ENCODE measurements around the gene DCAF17.
A peak's percentile ranks its signal among the peaks of the same experiment; 100 is the strongest.

The DCAF17 gene

GRCh38 chr2:171434013-171434989 is at the start of gene DCAF17:
Gene DCAF17, plus strand, starts transcription at chr2:171434226. Its CDS starts 352 bp downstream, at chr2:171434578.
- DNase-seq (ENCODE audit: extremely low read depth in 1 of 2, low read depth in 1 of 2) = peak; percentile 92 to 93

- DNase-seq (ENCODE audit: extremely low read depth in 1 of 2, low read depth in 1 of 2) = no peak
These were observed 47.4 kb upstream of the DCAF17 start for GRCh38 chr2:171386627-171387026.

GRCh38 chr2:171387052-171387451 is 47.0 kb upstream of the DCAF17 start:
- DNase-seq (ENCODE audit: extremely low read depth in 1 of 2, low read depth in 1 of 2) = no peak

- DNase-seq (ENCODE audit: extremely low read depth in 1 of 2, low read depth in 1 of 2) = no peak
These were observed 44.7 kb upstream of the DCAF17 start for GRCh38 chr2:171389325-171389724.

- no peak for DNase-seq (ENCODE audit: extremely low read depth in 1 of 2, low read depth in 1 of 2)
These were observed 44.2 kb upstream of the DCAF17 start for GRCh38 chr2:171389780-171390179.

- DNase-seq (ENCODE audit: extremely low read depth in 1 of 2, low read depth in 1 of 2) = no peak
These were observed 43.0 kb upstream of the DCAF17 start for GRCh38 chr2:171390941-171391516.

GRCh38 chr2:171391532-171391931 is 42.5 kb upstream of the DCAF17 start:
- no peak for DNase-seq (ENCODE audit: extremely low read depth in 1 of 2, low read depth in 1 of 2)

GRCh38 chr2:171393487-171393886 is 40.5 kb upstream of the DCAF17 start:
- no peak for DNase-seq (ENCODE audit: extremely low read depth in 1 of 2, low read depth in 1 of 2)

GRCh38 chr2:171394164-171394740 is 39.8 kb upstream of the DCAF17 start:
- no peak for DNase-seq (ENCODE audit: extremely low read depth in 1 of 2, low read depth in 1 of 2)

- DNase-seq (ENCODE audit: extremely low read depth in 1 of 2, low read depth in 1 of 2) = no peak
These were observed 34.7 kb upstream of the DCAF17 start for GRCh38 chr2:171399292-171399691.

- no peak for DNase-seq (ENCODE audit: extremely low read depth in 1 of 2, low read depth in 1 of 2)
These were observed 33.6 kb upstream of the DCAF17 start for GRCh38 chr2:171400395-171400794.

- DNase-seq (ENCODE audit: extremely low read depth in 1 of 2, low read depth in 1 of 2) = no peak
These were observed 32.1 kb upstream of the DCAF17 start for GRCh38 chr2:171401947-171402346.

- DNase-seq (ENCODE audit: extremely low read depth in 1 of 2, low read depth in 1 of 2) = no peak
These were observed 31.0 kb upstream of the DCAF17 start for GRCh38 chr2:171402906-171403580.

- no peak for DNase-seq (ENCODE audit: extremely low read depth in 1 of 2, low read depth in 1 of 2)
These were observed 29.8 kb upstream of the DCAF17 start for GRCh38 chr2:171404261-171404660.

GRCh38 chr2:171404719-171405118 is 29.3 kb upstream of the DCAF17 start:
- no peak for DNase-seq (ENCODE audit: extremely low read depth in 1 of 2, low read depth in 1 of 2)

GRCh38 chr2:171405546-171405945 is 28.5 kb upstream of the DCAF17 start:
- no peak for DNase-seq (ENCODE audit: extremely low read depth in 1 of 2, low read depth in 1 of 2)

- no peak for DNase-seq (ENCODE audit: extremely low read depth in 1 of 2, low read depth in 1 of 2)
These were observed 28.0 kb upstream of the DCAF17 start for GRCh38 chr2:171406044-171406443.

- no peak for DNase-seq (ENCODE audit: extremely low read depth in 1 of 2, low read depth in 1 of 2)
These were observed 26.9 kb upstream of the DCAF17 start for GRCh38 chr2:171407030-171407675.

- no peak for DNase-seq (ENCODE audit: extremely low read depth in 1 of 2, low read depth in 1 of 2)
These were observed 26.4 kb upstream of the DCAF17 start for GRCh38 chr2:171407676-171408044.

GRCh38 chr2:171409436-171409971 is 24.5 kb upstream of the DCAF17 start:
- DNase-seq (ENCODE audit: extremely low read depth in 1 of 2, low read depth in 1 of 2) = no peak
